Astrocyte (in vitro differentiated cells and primary cell): Measurements from ENCODE around the gene VAMP8. TPM values are rescaled to one million over a fixed set of nuclear protein-coding genes. Genes with fewer than 3 reads are reported as not detected.

ENCODE experiments used
- DNase-seq: peaks from one replicate; pipeline ENCODE4 v3.0.0-alpha.2; 2010; ENCODE audit warnings: low read depth
- FAIRE-seq: peaks from 2 replicates; lab custom pipeline; 2011; peaks lifted over from hg19 to GRCh38; lab: Jason Lieb, UNC
- H2AFZ ChIP-seq: 2 replicates; pipeline ENCODE4 v1.6.0; 2012; ENCODE audit warnings: low read depth, low read length, inconsistent platforms
- H3K27ac ChIP-seq: 2 replicates; pipeline ENCODE4 v1.5.1; 2011; ENCODE audit warnings: low read depth, low read length, inconsistent platforms
- H3K27me3 ChIP-seq: 2 replicates; pipeline ENCODE4 v1.6.0; 2011; ENCODE audit warnings: low read length, inconsistent platforms; ENCODE audit not compliant: insufficient read depth
- H3K36me3 ChIP-seq: 2 replicates; pipeline ENCODE4 v1.5.1; 2011; ENCODE audit warnings: low read length, inconsistent platforms; ENCODE audit not compliant: insufficient read depth
- H3K4me1 ChIP-seq: 2 replicates; pipeline ENCODE4 v1.5.1; 2011; ENCODE audit warnings: low read length, inconsistent platforms; ENCODE audit not compliant: insufficient read depth
- H3K4me2 ChIP-seq: 2 replicates; pipeline ENCODE4 v1.6.0; 2012; ENCODE audit warnings: low read length, inconsistent platforms
- H3K4me3 ChIP-seq: 2 replicates; pipeline ENCODE4 v1.5.1; 2011; ENCODE audit warnings: low read depth, mild to moderate bottlenecking, low read length, inconsistent platforms; ENCODE audit not compliant: insufficient read depth
- H3K79me2 ChIP-seq: 2 replicates; pipeline ENCODE4 v1.6.0; 2012; ENCODE audit warnings: mild to moderate bottlenecking, low read length, inconsistent platforms; ENCODE audit not compliant: insufficient read depth
- H3K9ac ChIP-seq: 2 replicates; pipeline ENCODE4 v1.6.0; 2012; ENCODE audit warnings: mild to moderate bottlenecking, low read length, inconsistent platforms
- H3K9me3 ChIP-seq: 2 replicates; pipeline ENCODE4 v1.5.1; 2012; ENCODE audit warnings: low read depth, mild to moderate bottlenecking, low read length, inconsistent platforms; ENCODE audit not compliant: insufficient read depth
- H4K20me1 ChIP-seq: 2 replicates; pipeline ENCODE4 v1.6.0; 2012; ENCODE audit warnings: low read length, inconsistent platforms; ENCODE audit not compliant: insufficient read depth
- H3K27ac Mint-ChIP-seq: one replicate; pipeline ENCODE4 v1.8.0; 2021; ENCODE audit warnings: mild to moderate bottlenecking, mixed read lengths; ENCODE audit not compliant: unreplicated experiment
- H3K27me3 Mint-ChIP-seq: one replicate; pipeline ENCODE4 v1.8.0; 2021; ENCODE audit warnings: low read depth, mixed read lengths; ENCODE audit not compliant: unreplicated experiment
- H3K36me3 Mint-ChIP-seq: one replicate; pipeline ENCODE4 v1.8.0; 2021; ENCODE audit warnings: low read depth, mixed read lengths; ENCODE audit not compliant: unreplicated experiment
- H3K4me1 Mint-ChIP-seq: one replicate; pipeline ENCODE4 v1.8.0; 2021; ENCODE audit warnings: low read depth, mixed read lengths; ENCODE audit not compliant: unreplicated experiment
- H3K4me3 Mint-ChIP-seq: one replicate; pipeline ENCODE4 v1.8.0; 2021; ENCODE audit warnings: mild to moderate bottlenecking, moderate library complexity, mixed read lengths; ENCODE audit not compliant: unreplicated experiment
- H3K9me3 Mint-ChIP-seq: one replicate; pipeline ENCODE4 v1.8.0; 2021; ENCODE audit warnings: mild to moderate bottlenecking, mixed read lengths; ENCODE audit not compliant: unreplicated experiment
- EZH2 ChIP-seq: IDR thresholded peaks from 2 replicates; pipeline ENCODE4 v1.6.1; 2012; ENCODE audit warnings: mild to moderate bottlenecking, low read length, inconsistent platforms; ENCODE audit not compliant: insufficient read depth
- total RNA-seq: library from RNA; stranded (reverse); gene quantifications from 2 replicates; pipeline ENCODE4 v1.2.1, GENCODE V29; 2021
- TF ChIP-seq, protein P1 (sequence below): IDR thresholded peaks from 2 replicates; pipeline ENCODE4 v1.5.1; 2011; ENCODE audit warnings: low read depth, mild to moderate bottlenecking, inconsistent platforms, low read length, moderate library complexity; ENCODE audit not compliant: insufficient read depth

The VAMP8 gene
- total RNA-seq, 1 donor from 2014 or later: 35.3 TPM

DNA sequence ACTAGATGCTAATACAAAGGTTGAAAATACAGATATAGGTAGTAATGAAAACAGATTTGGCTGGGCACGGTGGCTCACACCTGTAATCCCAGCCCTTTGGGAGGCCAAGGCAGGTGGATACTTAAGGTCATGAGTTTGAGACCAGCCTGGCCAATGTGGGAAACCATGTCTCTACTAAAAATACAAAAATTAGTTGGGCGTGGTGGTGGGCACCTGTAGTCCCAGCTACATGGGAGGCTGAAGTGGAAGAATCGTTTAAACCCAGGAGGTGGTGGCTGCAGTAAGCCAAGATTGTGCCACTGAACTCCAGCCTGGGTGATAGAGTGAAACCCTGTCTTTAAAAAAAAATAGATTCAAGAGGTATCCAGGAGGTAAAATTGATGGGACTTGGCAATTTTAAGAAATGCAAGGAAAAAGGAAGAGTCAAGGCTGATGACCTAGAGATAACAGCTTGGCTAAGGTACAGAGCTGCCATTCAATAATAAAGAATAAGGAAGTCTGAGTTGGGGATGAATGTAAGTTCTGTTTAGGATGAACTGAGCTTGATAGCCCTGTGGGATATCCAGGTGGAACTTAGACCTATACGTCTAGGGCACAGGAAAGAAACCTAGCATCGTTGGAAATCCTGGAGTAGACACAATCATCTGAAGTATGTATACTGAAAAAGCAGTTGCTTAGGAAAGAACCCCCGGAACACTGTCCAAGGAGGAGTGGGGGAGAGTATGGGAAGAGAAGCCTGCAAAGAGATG, 29.4 kb upstream of the VAMP8 start:
- no peak overlapping the region for H2AFZ ChIP-seq
- peaks cover 64% of the 10 kb centered on the region for H3K36me3 ChIP-seq
- peaks cover 50% of the 10 kb centered on the region for H4K20me1 ChIP-seq
- H3K9me3 Mint-ChIP-seq: no peaks in the 10 kb centered on the region
- no peak overlapping the region for H3K4me2 ChIP-seq
- no peak overlapping the region for H3K27ac ChIP-seq
- H3K36me3 Mint-ChIP-seq: peaks cover 27% of the 10 kb centered on the region
- H3K4me3 Mint-ChIP-seq: no peak overlapping the region
- no peak overlapping the region for H3K4me3 ChIP-seq
- DNase-seq: no peak
- no peak for FAIRE-seq
- H3K9ac ChIP-seq: no peak overlapping the region
- H3K4me1 Mint-ChIP-seq: peaks cover 25% of the 10 kb centered on the region
- H3K27ac Mint-ChIP-seq: no peak overlapping the region
- H3K27me3 ChIP-seq: no peaks in the 10 kb centered on the region
- no peaks in the 10 kb centered on the region for H3K9me3 ChIP-seq
- H3K79me2 ChIP-seq: peaks cover 3% of the 10 kb centered on the region
- H3K4me1 ChIP-seq: peaks cover 10% of the 10 kb centered on the region
- no peaks in the 10 kb centered on the region for H3K27me3 Mint-ChIP-seq
- TF ChIP-seq, protein P1, sequence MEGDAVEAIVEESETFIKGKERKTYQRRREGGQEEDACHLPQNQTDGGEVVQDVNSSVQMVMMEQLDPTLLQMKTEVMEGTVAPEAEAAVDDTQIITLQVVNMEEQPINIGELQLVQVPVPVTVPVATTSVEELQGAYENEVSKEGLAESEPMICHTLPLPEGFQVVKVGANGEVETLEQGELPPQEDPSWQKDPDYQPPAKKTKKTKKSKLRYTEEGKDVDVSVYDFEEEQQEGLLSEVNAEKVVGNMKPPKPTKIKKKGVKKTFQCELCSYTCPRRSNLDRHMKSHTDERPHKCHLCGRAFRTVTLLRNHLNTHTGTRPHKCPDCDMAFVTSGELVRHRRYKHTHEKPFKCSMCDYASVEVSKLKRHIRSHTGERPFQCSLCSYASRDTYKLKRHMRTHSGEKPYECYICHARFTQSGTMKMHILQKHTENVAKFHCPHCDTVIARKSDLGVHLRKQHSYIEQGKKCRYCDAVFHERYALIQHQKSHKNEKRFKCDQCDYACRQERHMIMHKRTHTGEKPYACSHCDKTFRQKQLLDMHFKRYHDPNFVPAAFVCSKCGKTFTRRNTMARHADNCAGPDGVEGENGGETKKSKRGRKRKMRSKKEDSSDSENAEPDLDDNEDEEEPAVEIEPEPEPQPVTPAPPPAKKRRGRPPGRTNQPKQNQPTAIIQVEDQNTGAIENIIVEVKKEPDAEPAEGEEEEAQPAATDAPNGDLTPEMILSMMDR: no peak
- no peak for TF ChIP-seq EZH2

GRCh38 chr2:85548608-85548900, 28.8 kb upstream of the VAMP8 start:
- Histone ChIP-seq H3K79me2 (no peaks in the 10 kb centered on the region), H3K4me1 (peaks cover 10% of the 10 kb centered on the region), H3K9me3 (no peaks in the 10 kb centered on the region), H3K4me2 (no peak overlapping the region), H2AFZ (no peak overlapping the region), H3K4me3 (no peak overlapping the region), H4K20me1 (peaks cover 45% of the 10 kb centered on the region), H3K27me3 (no peaks in the 10 kb centered on the region), H3K27ac (no peak overlapping the region), H3K9ac (no peak overlapping the region), H3K36me3 (peaks cover 61% of the 10 kb centered on the region)
- no peaks in the 10 kb centered on the region for H3K27me3 Mint-ChIP-seq
- DNase-seq (no peak), FAIRE-seq (no peak)
- H3K27ac Mint-ChIP-seq: no peak overlapping the region
- TF ChIP-seq EZH2: no peak
- TF ChIP-seq, protein P1: no peak
- H3K4me1 Mint-ChIP-seq: peaks cover 25% of the 10 kb centered on the region
- no peak overlapping the region for H3K4me3 Mint-ChIP-seq
- H3K9me3 Mint-ChIP-seq: no peaks in the 10 kb centered on the region
- H3K36me3 Mint-ChIP-seq: peaks cover 24% of the 10 kb centered on the region

DNA sequence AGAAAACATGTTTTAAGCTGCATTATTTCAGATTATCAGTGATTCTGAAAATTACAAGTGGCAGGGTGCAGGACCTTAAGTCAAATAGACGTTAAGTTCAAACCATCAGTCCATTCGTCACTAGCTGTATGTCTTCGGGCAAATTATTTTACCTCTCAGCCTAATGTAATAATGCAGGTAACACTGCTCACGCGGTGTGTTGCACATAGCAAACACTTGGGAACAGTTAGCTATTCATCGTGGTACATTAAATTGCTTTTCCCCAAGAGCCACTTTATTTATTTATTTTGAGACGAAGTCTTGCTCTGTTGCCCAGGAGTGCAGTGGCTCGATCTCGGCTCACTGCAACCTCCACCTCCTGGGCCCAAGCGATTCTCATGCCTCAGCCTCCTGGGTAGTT, 28.3 kb upstream of the VAMP8 start:
- Mint-ChIP-seq H3K4me3 (no peak overlapping the region), H3K36me3 (peaks cover 29% of the 10 kb centered on the region)
- peak overlapping the region; percentile 66 for H3K4me2 ChIP-seq

More for the DNA sequence above, 28.3 kb upstream of the VAMP8 start:
- H4K20me1 ChIP-seq: peaks cover 39% of the 10 kb centered on the region
- no peak overlapping the region for H3K4me3 ChIP-seq
- H3K4me1 ChIP-seq: peaks cover 10% of the 10 kb centered on the region
- no peak overlapping the region for H3K27ac ChIP-seq
- H3K27ac Mint-ChIP-seq: no peak overlapping the region
- no peaks in the 10 kb centered on the region for H3K79me2 ChIP-seq
- no peak for FAIRE-seq
- no peaks in the 10 kb centered on the region for H3K27me3 ChIP-seq
- TF ChIP-seq EZH2: no peak
- TF ChIP-seq, protein P1: no peak
- H3K9me3 ChIP-seq: no peaks in the 10 kb centered on the region
- H3K9ac ChIP-seq: no peak overlapping the region
- peaks cover 23% of the 10 kb centered on the region for H3K4me1 Mint-ChIP-seq
- H3K27me3 Mint-ChIP-seq: no peaks in the 10 kb centered on the region
- no peak for DNase-seq
- no peak overlapping the region for H2AFZ ChIP-seq
- H3K36me3 ChIP-seq: peaks cover 60% of the 10 kb centered on the region
- H3K9me3 Mint-ChIP-seq: no peaks in the 10 kb centered on the region
